ENCODE results near the gene MRPL24.
"Not testable (repeated sequence)": the region's sequence is repeated elsewhere in the genome, so short reads cannot be mapped to it uniquely, and the experiment has no call there.

MRPL24 gene

GRCh38 chr1:156760796-156761104 is 19.9 kb upstream of the MRPL24 start:
- FAIRE-seq, result no peak
- no peak for DNase-seq (ENCODE audit: insufficient read length, low spot score)

- DNase-seq (ENCODE audit: insufficient read length, low spot score), result no peak
- FAIRE-seq, result no peak
These were observed 19.4 kb upstream of the MRPL24 start for GRCh38 chr1:156760092-156760795.

- FAIRE-seq; DNase-seq (ENCODE audit: insufficient read length, low spot score): not testable (repeated sequence)
These were observed 16.8 kb upstream of the MRPL24 start for GRCh38 chr1:156757572-156758253.

- DNase-seq (ENCODE audit: insufficient read length, low spot score) (no peak), FAIRE-seq (no peak)
These were observed 15.5 kb upstream of the MRPL24 start for GRCh38 chr1:156756355-156756754.

GRCh38 chr1:156755527-156755950 is 14.7 kb upstream of the MRPL24 start:
- FAIRE-seq (no peak), DNase-seq (ENCODE audit: insufficient read length, low spot score) (no peak)

- FAIRE-seq, result no peak
These were observed 13.3 kb upstream of the MRPL24 start for GRCh38 chr1:156754219-156754618.

GRCh38 chr1:156752843-156753482 is 12.1 kb upstream of the MRPL24 start:
- no peak for DNase-seq (ENCODE audit: insufficient read length, low spot score)
- FAIRE-seq, result no peak

More at GRCh38 chr1:156754219-156754618, 13.3 kb upstream of the MRPL24 start:
- no peak for DNase-seq (ENCODE audit: insufficient read length, low spot score)

GRCh38 chr1:156751757-156752481 is 11.0 kb upstream of the MRPL24 start:
- peak; percentile 96 for DNase-seq (ENCODE audit: insufficient read length, low spot score)
- FAIRE-seq, result no peak

- FAIRE-seq, result no peak
- DNase-seq (ENCODE audit: insufficient read length, low spot score), result no peak
These were observed 10.5 kb upstream of the MRPL24 start, which contains the start of gene HDGF for GRCh38 chr1:156751451-156751756. Gene HDGF, minus strand, starts transcription at chr1:156751675. Its CDS starts 246 bp downstream, at chr1:156751429.

GRCh38 chr1:156750711-156751450 is 10.0 kb upstream of the MRPL24 start:
- no peak for FAIRE-seq

GRCh38 chr1:156750191-156750672 is 9.3 kb upstream of the MRPL24 start:
- FAIRE-seq (peak; percentile 48), DNase-seq (ENCODE audit: insufficient read length, low spot score) (no peak)

More at GRCh38 chr1:156750711-156751450, 10.0 kb upstream of the MRPL24 start:
- no peak for DNase-seq (ENCODE audit: insufficient read length, low spot score)

- FAIRE-seq, result no peak
- no peak for DNase-seq (ENCODE audit: insufficient read length, low spot score)
These were observed 8.7 kb upstream of the MRPL24 start for GRCh38 chr1:156749419-156750118.

- DNase-seq (ENCODE audit: insufficient read length, low spot score) (no peak), FAIRE-seq (peak; percentile 77)
These were observed 8.0 kb upstream of the MRPL24 start for GRCh38 chr1:156748670-156749418.

- FAIRE-seq (no peak), DNase-seq (ENCODE audit: insufficient read length, low spot score) (no peak)
These were observed 7.1 kb upstream of the MRPL24 start for GRCh38 chr1:156747742-156748669.

GRCh38 chr1:156746728-156747631 is 6.1 kb upstream of the MRPL24 start:
- DNase-seq (ENCODE audit: insufficient read length, low spot score) (peak; percentile 56), FAIRE-seq (no peak)

GRCh38 chr1:156746406-156746727 is 5.5 kb upstream of the MRPL24 start:
- FAIRE-seq, result no peak
- DNase-seq (ENCODE audit: insufficient read length, low spot score), result no peak

GRCh38 chr1:156745881-156746280 is 5.0 kb upstream of the MRPL24 start:
- FAIRE-seq, result no peak
- no peak for DNase-seq (ENCODE audit: insufficient read length, low spot score)

Measured in GM19239 (cell line).